Heart left ventricle (tissue), 13 donors: Measurements from ENCODE around the gene FRMD1.

ENCODE experiments used
- POLR2A ChIP-seq, 2 donors: fragments of 450-650 bp; IDR thresholded peaks; one replicate each; pipeline ENCODE4 v1.6.1; 2017; ENCODE audit warnings: antibody characterized with exemption in 2 of 2, mild to moderate bottlenecking in 2 of 2, moderate library complexity in 2 of 2
- TF ChIP-seq, protein P1 (sequence below), 12 donors: fragments of 200-600 bp; sonication (generic) in 4 of 12; IDR thresholded peaks; one replicate each; pipeline versions ENCODE4 v1.5.0 to v1.8.0; 2018 to 2022; ENCODE audit warnings: antibody characterized with exemption in 12 of 12, mild to moderate bottlenecking in 5 of 12
- donor health status: ischemic (EF 13 %, LVEDD 7.1; RV severe dilation, severe dysfunction).
- donor health status: DM: no; HTN: yes; CAD: no.
- donor health status: DM: no; HTN: no; CAD: no.
- donor health status: ischemic (EF 25% LVEDD 6.9; RV normal size, moderate dysfunction).
- donor health status: ischemic (EF 25% LVEDD 5.7; RV mildly dilated, moderate dysfunction).
- donor health status: ischemic (EF 35%, LVEDD 5.7; RV mildly dilated, moderate dysfunction).
- donor health status: nonischemic (EF 11% LVEDD 7.7; RV severe dilation, severe dysfunction).
- donor health status: DM: yes; HTN: yes; CAD: no.
- donor health status: PGD.
- donor health status: ischemic (EF 29% LVEDD 5.4; RV normal size, mild dysfunction).
- donor health status: nonischemic (EF 23%, LVEDD 6.1; RV moderate dilation, normal function).

DNA sequence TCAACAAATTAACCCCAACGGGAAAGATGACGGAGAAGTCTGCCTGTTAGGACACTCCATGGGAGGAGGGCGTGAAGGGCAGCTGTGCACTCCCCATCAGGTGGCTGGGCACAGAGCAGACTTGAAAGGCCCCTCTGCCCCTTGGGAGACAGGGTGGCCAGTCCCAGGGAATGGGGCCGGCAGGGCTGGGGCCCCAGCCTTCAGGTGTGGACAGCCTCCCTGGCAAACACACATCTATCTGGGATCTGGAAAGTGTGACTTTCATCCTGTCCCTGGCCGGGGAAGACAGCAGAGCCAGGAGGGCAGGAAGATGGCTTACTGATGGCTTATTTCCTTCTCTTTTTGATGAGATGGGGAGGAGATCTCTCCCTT, 4.5 kb upstream of the FRMD1 start:
- TF ChIP-seq, protein P1, sequence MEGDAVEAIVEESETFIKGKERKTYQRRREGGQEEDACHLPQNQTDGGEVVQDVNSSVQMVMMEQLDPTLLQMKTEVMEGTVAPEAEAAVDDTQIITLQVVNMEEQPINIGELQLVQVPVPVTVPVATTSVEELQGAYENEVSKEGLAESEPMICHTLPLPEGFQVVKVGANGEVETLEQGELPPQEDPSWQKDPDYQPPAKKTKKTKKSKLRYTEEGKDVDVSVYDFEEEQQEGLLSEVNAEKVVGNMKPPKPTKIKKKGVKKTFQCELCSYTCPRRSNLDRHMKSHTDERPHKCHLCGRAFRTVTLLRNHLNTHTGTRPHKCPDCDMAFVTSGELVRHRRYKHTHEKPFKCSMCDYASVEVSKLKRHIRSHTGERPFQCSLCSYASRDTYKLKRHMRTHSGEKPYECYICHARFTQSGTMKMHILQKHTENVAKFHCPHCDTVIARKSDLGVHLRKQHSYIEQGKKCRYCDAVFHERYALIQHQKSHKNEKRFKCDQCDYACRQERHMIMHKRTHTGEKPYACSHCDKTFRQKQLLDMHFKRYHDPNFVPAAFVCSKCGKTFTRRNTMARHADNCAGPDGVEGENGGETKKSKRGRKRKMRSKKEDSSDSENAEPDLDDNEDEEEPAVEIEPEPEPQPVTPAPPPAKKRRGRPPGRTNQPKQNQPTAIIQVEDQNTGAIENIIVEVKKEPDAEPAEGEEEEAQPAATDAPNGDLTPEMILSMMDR (IDR thresholded peaks at IDR 0.05) = no peak
- no peak for TF ChIP-seq POLR2A (IDR thresholded peaks at IDR 0.05)
